HepG2 (cell line): ENCODE data around the gene HSD3B7. TPM values are rescaled to one million over a fixed set of nuclear protein-coding genes. Genes with fewer than 3 reads are reported as not detected.

Experiments
- ATF7 ChIP-seq, 2 experiments: fragments of 450-650 bp in 1 of 2; sonication (generic) in 1 of 2; formaldehyde crosslinking in 1 of 2; IDR thresholded peaks; 2 replicates each; pipeline versions ENCODE4 v1.4.0 to v1.6.1; 2016 to 2020; ENCODE audit warnings: antibody characterized with exemption in 1 of 2, mild to moderate bottlenecking in 1 of 2, missing genetic modification reagents in 1 of 2
- CEBPB ChIP-seq: IDR thresholded peaks from 2 replicates; pipeline ENCODE4 v1.6.1; 2011; ENCODE audit warnings: low read depth, low read length, improper control_type of control experiment, borderline replicate concordance
- FOXA1 ChIP-seq, 2 experiments: fragments of 450-650 bp in 1 of 2; sonication (generic) in 1 of 2; formaldehyde crosslinking in 1 of 2; IDR thresholded peaks; 2 replicates each; pipeline versions ENCODE4 v1.4.0 to v1.6.1; 2016 to 2020; ENCODE audit warnings: missing genetic modification reagents in 1 of 2
- HIVEP1 ChIP-seq: sonication (generic); formaldehyde crosslinking; IDR thresholded peaks from 2 replicates; pipeline ENCODE4 v1.4.0; 2020; ENCODE audit warnings: mild to moderate bottlenecking, missing genetic modification reagents
- HNRNPLL ChIP-seq: fragments of 200-400 bp; formaldehyde crosslinking; IDR thresholded peaks from 2 replicates; pipeline ENCODE4 v1.6.1; 2017; ENCODE audit warnings: mild to moderate bottlenecking, low read depth, low read length; ENCODE audit not compliant: poor library complexity, severe bottlenecking
- ISX ChIP-seq: sonication (generic); formaldehyde crosslinking; conservative IDR thresholded peaks from 2 replicates; pipeline ENCODE4 v1.5.0; 2020; ENCODE audit warnings: missing genetic modification reagents
- KLF11 ChIP-seq: IDR thresholded peaks from 2 replicates; pipeline ENCODE4 v1.6.1; 2016; ENCODE audit warnings: missing compliant biosample characterization
- MAFF ChIP-seq: IDR thresholded peaks from 2 replicates; pipeline ENCODE4 v1.6.1; 2011; ENCODE audit warnings: low read depth, low read length, improper control_type of control experiment
- MBNL3 ChIP-seq: fragments of 250-450 bp; sonication (Bioruptor Pico); conservative IDR thresholded peaks from 2 replicates; pipeline ENCODE4 v1.8.0; 2022; ENCODE audit warnings: mild to moderate bottlenecking, inconsistent platforms
- PLRG1 ChIP-seq: fragments of 450-650 bp; conservative IDR thresholded peaks from 2 replicates; pipeline ENCODE4 v1.6.1; 2016
- YY1 ChIP-seq: IDR thresholded peaks from 2 replicates; pipeline ENCODE4 v1.6.1; 2011; ENCODE audit warnings: low read length, low read depth, moderate library complexity, mild to moderate bottlenecking; ENCODE audit not compliant: insufficient read depth, insufficient replicate concordance
- ZBTB1 ChIP-seq: sonication (generic); formaldehyde crosslinking; IDR thresholded peaks from 2 replicates; pipeline ENCODE4 v1.4.0; 2020; ENCODE audit warnings: missing genetic modification reagents, borderline replicate concordance
- ZNF138 ChIP-seq: sonication (generic); formaldehyde crosslinking; IDR thresholded peaks from 2 replicates; pipeline ENCODE4 v1.5.0; 2020; ENCODE audit warnings: mild to moderate bottlenecking, low read depth, missing genetic modification reagents
- ZNF234 ChIP-seq: sonication (generic); formaldehyde crosslinking; conservative IDR thresholded peaks from 2 replicates; pipeline ENCODE4 v1.5.1; 2020; ENCODE audit warnings: mild to moderate bottlenecking, missing genetic modification reagents
- ZNF337 ChIP-seq: sonication (generic); formaldehyde crosslinking; IDR thresholded peaks from 2 replicates; pipeline ENCODE4 v1.5.1; 2020; ENCODE audit warnings: missing genetic modification reagents, low read depth, mild to moderate bottlenecking, borderline replicate concordance
- ZNF558 ChIP-seq: sonication (generic); formaldehyde crosslinking; IDR thresholded peaks from 2 replicates; pipeline ENCODE4 v1.9.0; 2022; ENCODE audit warnings: mild to moderate bottlenecking, missing genetic modification reagents, borderline replicate concordance
- ZNF660 ChIP-seq: sonication (generic); formaldehyde crosslinking; IDR thresholded peaks from 2 replicates; pipeline ENCODE4 v1.5.1; 2020; ENCODE audit warnings: mild to moderate bottlenecking, low read depth, missing genetic modification reagents, borderline replicate concordance
- ZNF703 ChIP-seq: sonication (generic); formaldehyde crosslinking; IDR thresholded peaks from 2 replicates; pipeline ENCODE4 v1.5.1; 2020; ENCODE audit warnings: missing genetic modification reagents, mild to moderate bottlenecking, moderate library complexity, borderline replicate concordance
- ZNF724P ChIP-seq: sonication (generic); formaldehyde crosslinking; IDR thresholded peaks from 2 replicates; pipeline ENCODE4 v1.8.0; 2022; ENCODE audit warnings: missing genetic modification reagents, borderline replicate concordance
- ZNF777 ChIP-seq: sonication (generic); formaldehyde crosslinking; IDR thresholded peaks from 2 replicates; pipeline ENCODE4 v1.4.0; 2020; ENCODE audit warnings: missing genetic modification reagents
- polyA plus RNA-seq, 8 experiments: library from polyadenylated mRNA; depleted of rRNA in 3 of 8; stranded (reverse) in 7 of 8; unstranded in 1 of 8; fragments of >200 nt; fragmentation: Illumina TruSeq in 4 of 8; extraction: Trizol in 4 of 8; gene quantifications; 2 replicates each; pipeline versions ENCODE4 v1.2.1 to v1.2.3, GENCODE V29; 2011 to 2016; ENCODE audit warnings: low read depth in 4 of 8, missing spikeins in 1 of 8, mixed read lengths in 1 of 8; ENCODE audit not compliant: insufficient read depth in 1 of 8
- total RNA-seq, 5 experiments: library from RNA; depleted of rRNA; stranded (reverse); fragments of >200 nt; fragmentation: Illumina TruSeq; extraction: Trizol; gene quantifications; 2 replicates each; pipeline ENCODE4 v1.2.3, GENCODE V29; 2016; ENCODE audit warnings: low read depth in 1 of 5
- TF ChIP-seq, protein P1 (sequence below): IDR thresholded peaks from 2 replicates; pipeline ENCODE4 v1.4.0; 2020; ENCODE audit warnings: mild to moderate bottlenecking, missing genetic modification reagents
- TF ChIP-seq, protein P2 (sequence below): IDR thresholded peaks from 2 replicates; pipeline ENCODE4 v1.6.1; 2016; ENCODE audit warnings: mild to moderate bottlenecking
- TF ChIP-seq, protein P3 (sequence below): sonication (generic); formaldehyde crosslinking; IDR thresholded peaks from 2 replicates; pipeline ENCODE4 v1.9.0; 2021; ENCODE audit warnings: missing genetic modification reagents, mild to moderate bottlenecking, borderline replicate concordance

HSD3B7 gene
- total and polyA plus RNA-seq, 2 of the 13 experiments (the other 11 are each of a cell fraction or from before 2014, with no cell fraction given), result 32.9 to 69.7 TPM

DNA sequence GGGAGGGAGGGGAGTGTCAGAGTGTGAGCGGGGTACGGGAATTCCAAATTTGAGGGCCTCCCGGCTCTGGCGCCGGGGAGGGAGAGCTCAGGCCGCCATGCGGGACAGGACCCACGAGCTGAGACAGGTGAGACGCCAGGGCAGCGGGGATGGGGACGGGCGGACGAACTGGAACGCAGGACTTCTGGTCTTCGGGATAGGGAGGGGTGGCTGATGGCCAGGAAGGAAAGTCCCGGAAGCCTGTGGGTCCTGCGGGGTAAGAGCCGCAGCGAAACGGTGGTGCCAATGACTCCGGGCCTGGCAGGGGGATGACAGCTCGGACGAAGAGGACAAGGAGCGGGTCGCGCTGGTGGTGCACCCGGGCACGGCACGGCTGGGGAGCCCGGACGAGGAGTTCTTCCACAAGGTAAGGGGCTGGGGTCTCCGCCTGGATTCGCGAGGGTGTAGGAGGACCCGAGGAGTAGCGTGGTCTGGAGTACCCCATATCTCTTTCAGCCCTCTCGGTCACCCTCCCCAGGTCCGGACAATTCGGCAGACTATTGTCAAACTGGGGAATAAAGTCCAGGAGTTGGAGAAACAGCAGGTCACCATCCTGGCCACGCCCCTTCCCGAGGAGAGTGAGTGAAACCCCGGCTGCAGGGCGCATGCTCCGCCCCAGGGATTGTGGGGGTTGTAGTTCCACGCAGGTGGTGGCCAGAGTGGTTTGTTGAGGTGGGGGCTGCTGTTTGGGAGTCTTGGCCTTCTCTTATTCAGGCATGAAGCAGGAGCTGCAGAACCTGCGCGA lies 48.9 kb downstream of the HSD3B7 start (continued):
- TF ChIP-seq, protein P1, sequence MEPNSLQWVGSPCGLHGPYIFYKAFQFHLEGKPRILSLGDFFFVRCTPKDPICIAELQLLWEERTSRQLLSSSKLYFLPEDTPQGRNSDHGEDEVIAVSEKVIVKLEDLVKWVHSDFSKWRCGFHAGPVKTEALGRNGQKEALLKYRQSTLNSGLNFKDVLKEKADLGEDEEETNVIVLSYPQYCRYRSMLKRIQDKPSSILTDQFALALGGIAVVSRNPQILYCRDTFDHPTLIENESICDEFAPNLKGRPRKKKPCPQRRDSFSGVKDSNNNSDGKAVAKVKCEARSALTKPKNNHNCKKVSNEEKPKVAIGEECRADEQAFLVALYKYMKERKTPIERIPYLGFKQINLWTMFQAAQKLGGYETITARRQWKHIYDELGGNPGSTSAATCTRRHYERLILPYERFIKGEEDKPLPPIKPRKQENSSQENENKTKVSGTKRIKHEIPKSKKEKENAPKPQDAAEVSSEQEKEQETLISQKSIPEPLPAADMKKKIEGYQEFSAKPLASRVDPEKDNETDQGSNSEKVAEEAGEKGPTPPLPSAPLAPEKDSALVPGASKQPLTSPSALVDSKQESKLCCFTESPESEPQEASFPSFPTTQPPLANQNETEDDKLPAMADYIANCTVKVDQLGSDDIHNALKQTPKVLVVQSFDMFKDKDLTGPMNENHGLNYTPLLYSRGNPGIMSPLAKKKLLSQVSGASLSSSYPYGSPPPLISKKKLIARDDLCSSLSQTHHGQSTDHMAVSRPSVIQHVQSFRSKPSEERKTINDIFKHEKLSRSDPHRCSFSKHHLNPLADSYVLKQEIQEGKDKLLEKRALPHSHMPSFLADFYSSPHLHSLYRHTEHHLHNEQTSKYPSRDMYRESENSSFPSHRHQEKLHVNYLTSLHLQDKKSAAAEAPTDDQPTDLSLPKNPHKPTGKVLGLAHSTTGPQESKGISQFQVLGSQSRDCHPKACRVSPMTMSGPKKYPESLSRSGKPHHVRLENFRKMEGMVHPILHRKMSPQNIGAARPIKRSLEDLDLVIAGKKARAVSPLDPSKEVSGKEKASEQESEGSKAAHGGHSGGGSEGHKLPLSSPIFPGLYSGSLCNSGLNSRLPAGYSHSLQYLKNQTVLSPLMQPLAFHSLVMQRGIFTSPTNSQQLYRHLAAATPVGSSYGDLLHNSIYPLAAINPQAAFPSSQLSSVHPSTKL (CRISPR knock-in tag), result peak; percentile 52; the same call in 1 of the 2 replicates
- TF ChIP-seq ZNF234 (CRISPR knock-in tag), result no peak
- no peak for TF ChIP-seq ZNF138
- no peak for TF ChIP-seq CEBPB
- no peak; the same call in 1 of the 2 replicates for TF ChIP-seq ZNF724P (CRISPR knock-in tag)
- no peak for TF ChIP-seq HNRNPLL
- no peak for TF ChIP-seq PLRG1
- TF ChIP-seq ATF7 (IDR thresholded peaks at IDR 0.05), result no peak
- TF ChIP-seq ATF7 (CRISPR knock-in tag; IDR thresholded peaks at IDR 0.05), result no peak
- TF ChIP-seq ZNF777 (CRISPR knock-in tag), result no peak
- peak; percentile 79; the same call in 1 of the 2 replicates for TF ChIP-seq ZNF558
- no peak; the same call in 1 of the 2 replicates for TF ChIP-seq ZNF337 (CRISPR knock-in tag)
- no peak for TF ChIP-seq ZNF660 (CRISPR knock-in tag)
- no peak for TF ChIP-seq YY1
- TF ChIP-seq MAFF, result no peak
- TF ChIP-seq, protein P2, sequence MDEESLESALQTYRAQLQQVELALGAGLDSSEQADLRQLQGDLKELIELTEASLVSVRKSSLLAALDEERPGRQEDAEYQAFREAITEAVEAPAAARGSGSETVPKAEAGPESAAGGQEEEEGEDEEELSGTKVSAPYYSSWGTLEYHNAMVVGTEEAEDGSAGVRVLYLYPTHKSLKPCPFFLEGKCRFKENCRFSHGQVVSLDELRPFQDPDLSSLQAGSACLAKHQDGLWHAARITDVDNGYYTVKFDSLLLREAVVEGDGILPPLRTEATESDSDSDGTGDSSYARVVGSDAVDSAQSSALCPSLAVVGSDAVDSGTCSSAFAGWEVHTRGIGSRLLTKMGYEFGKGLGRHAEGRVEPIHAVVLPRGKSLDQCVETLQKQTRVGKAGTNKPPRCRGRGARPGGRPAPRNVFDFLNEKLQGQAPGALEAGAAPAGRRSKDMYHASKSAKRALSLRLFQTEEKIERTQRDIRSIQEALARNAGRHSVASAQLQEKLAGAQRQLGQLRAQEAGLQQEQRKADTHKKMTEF (CRISPR knock-in tag), result peak; percentile 62; the same call in 1 of the 2 replicates
- no peak for TF ChIP-seq FOXA1 (IDR thresholded peaks at IDR 0.05)
- no peak for TF ChIP-seq FOXA1 (CRISPR knock-in tag; IDR thresholded peaks at IDR 0.05)
- TF ChIP-seq ZNF703 (CRISPR knock-in tag), result no peak; the same call in 1 of the 2 replicates
- TF ChIP-seq HIVEP1, result peak; percentile 42
- 0 out of 2 replicates have a peak, but pooled peaks have one; percentile 7 for TF ChIP-seq ZBTB1
- TF ChIP-seq KLF11 (CRISPR knock-in tag), result peak; percentile 20
- no peak for TF ChIP-seq MBNL3
- no peak for TF ChIP-seq ISX (CRISPR knock-in tag)
- TF ChIP-seq, protein P3, sequence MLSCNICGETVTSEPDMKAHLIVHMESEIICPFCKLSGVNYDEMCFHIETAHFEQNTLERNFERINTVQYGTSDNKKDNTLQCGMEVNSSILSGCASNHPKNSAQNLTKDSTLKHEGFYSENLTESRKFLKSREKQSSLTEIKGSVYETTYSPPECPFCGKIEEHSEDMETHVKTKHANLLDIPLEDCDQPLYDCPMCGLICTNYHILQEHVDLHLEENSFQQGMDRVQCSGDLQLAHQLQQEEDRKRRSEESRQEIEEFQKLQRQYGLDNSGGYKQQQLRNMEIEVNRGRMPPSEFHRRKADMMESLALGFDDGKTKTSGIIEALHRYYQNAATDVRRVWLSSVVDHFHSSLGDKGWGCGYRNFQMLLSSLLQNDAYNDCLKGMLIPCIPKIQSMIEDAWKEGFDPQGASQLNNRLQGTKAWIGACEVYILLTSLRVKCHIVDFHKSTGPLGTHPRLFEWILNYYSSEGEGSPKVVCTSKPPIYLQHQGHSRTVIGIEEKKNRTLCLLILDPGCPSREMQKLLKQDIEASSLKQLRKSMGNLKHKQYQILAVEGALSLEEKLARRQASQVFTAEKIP (CRISPR knock-in tag), result no peak
